22Rv1 (cell line): ENCODE data around the gene TSKU.

Experiments used
- CTCF ChIP-seq: fragments of 450-650 bp; IDR thresholded peaks from 2 replicates; pipeline ENCODE4 v1.5.1; 2017; ENCODE audit warnings: mild to moderate bottlenecking
- ZFX ChIP-seq: fragments of 450-650 bp; IDR thresholded peaks from 2 replicates; pipeline ENCODE4 v1.6.1; 2017; ENCODE audit warnings: antibody characterized with exemption, borderline replicate concordance

- TF ChIP-seq CTCF: no peak
- no peak for TF ChIP-seq ZFX
Measured at GRCh38 chr11:76772100-76772782, 10.9 kb upstream of the TSKU start.
